GM13977 (cell line): ENCODE results near the gene C13orf42.

Source experiments
- DNase-seq: peaks from one replicate; pipeline ENCODE4 v3.0.0; 2012; ENCODE audit warnings: low spot score
- CTCF ChIP-seq: IDR thresholded peaks from 2 replicates; pipeline ENCODE4 v1.5.1; 2012; ENCODE audit warnings: mild to moderate bottlenecking, control low read depth; ENCODE audit not compliant: insufficient read depth; ENCODE audit errors: extremely low read depth, missing control alignments
- in situ Hi-C: fragments of 300-500 bp; cut with MboI; formaldehyde crosslinking; loops from one replicate; pipeline ENCODE4 v1.12.0; 2022; ENCODE audit warnings: low sequenced_read_pairs, low pct_unique_long_range_greater_than_20kb, mixed read lengths, inconsistent platforms; ENCODE audit not compliant: unreplicated experiment

C13orf42 gene

GRCh38 chr13:51154029-51154555, 43.0 kb upstream of the C13orf42 start:
- in situ Hi-C loops: no loop called here

GRCh38 chr13:51153527-51153926, 42.5 kb upstream of the C13orf42 start:
- in situ Hi-C loops: no loop called here
- DNase-seq: no peak
- TF ChIP-seq CTCF: no peak

More at GRCh38 chr13:51154029-51154555, 43.0 kb upstream of the C13orf42 start:
- TF ChIP-seq CTCF: no peak
- DNase-seq: no peak

GRCh38 chr13:51152701-51153100, 41.6 kb upstream of the C13orf42 start:
- no peak for DNase-seq
- no peak for TF ChIP-seq CTCF
- in situ Hi-C loops: no loop called here

GRCh38 chr13:51151463-51151862, 40.4 kb upstream of the C13orf42 start:
- in situ Hi-C loops: no loop called here
- no peak for TF ChIP-seq CTCF

GRCh38 chr13:51148952-51149573, 38.0 kb upstream of the C13orf42 start:
- in situ Hi-C loops: loop anchor here (25.0 kb wide), 1 partner anchor 663 kb away; the partner anchor contains the start of gene DHRS12
- DNase-seq: no peak
- peak; percentile 44 for TF ChIP-seq CTCF

More at GRCh38 chr13:51151463-51151862, 40.4 kb upstream of the C13orf42 start:
- DNase-seq: no peak

- DNase-seq: no peak
- no peak for TF ChIP-seq CTCF
- in situ Hi-C loops: loop anchor here (25.0 kb wide), 1 partner anchor 664 kb away; the partner anchor contains the start of gene DHRS12
Observed at GRCh38 chr13:51148223-51148951, 37.3 kb upstream of the C13orf42 start.
